IMR-90 (cell line): ENCODE data around the gene TSC2. TPM values are rescaled to one million over a fixed set of nuclear protein-coding genes. Genes with fewer than 3 reads are reported as not detected.

Source experiments
- ATAC-seq: fragments of 200-7000 bp; cut with Tn5 transposase; 2 replicates; pipeline ENCODE4 v1.9.1; 2020; ENCODE audit warnings: low read depth, mild to moderate bottlenecking, moderate library complexity
- BruUV-seq: library from RNA; stranded (reverse); fragments of 400-500 nt; replicated peaks from 2 replicates; lab custom pipeline; 2021; lab: Mats Ljungman, UMichigan
- CTCF ChIA-PET: fragments of 300-600 bp; formaldehyde crosslinking; extraction: SDS; loops from one replicate; lab custom pipeline; 2021; ENCODE audit warnings: antibody characterized with exemption; lab: Yijun Ruan, JAX
- POLR2A ChIA-PET: fragments of 300-600 bp; sonication (Branson Sonifier 250); formaldehyde crosslinking; loops from one replicate; lab custom pipeline; 2022; ENCODE audit warnings: antibody characterized with exemption; ENCODE audit not compliant: unreplicated experiment; lab: Charles Lee
- DNase-seq: peaks from one replicate; pipeline ENCODE4 v3.0.0; 2013
- H2AFZ ChIP-seq: replicated peaks from 2 replicates; pipeline ENCODE3; 2013; ENCODE audit warnings: low read length, mild to moderate bottlenecking; ENCODE audit not compliant: poor library complexity
- H2AK5ac ChIP-seq: 2 replicates; pipeline ENCODE4 v1.6.1; 2013; ENCODE audit warnings: low read depth, low read length, inconsistent platforms
- H2AK9ac ChIP-seq: replicated peaks from 2 replicates; pipeline ENCODE3; 2013; ENCODE audit warnings: mild to moderate bottlenecking, low read depth, low read length, moderate library complexity; ENCODE audit not compliant: poor library complexity
- H2BK120ac ChIP-seq: 2 replicates; pipeline ENCODE4 v1.6.1; 2013; ENCODE audit warnings: low read depth, low read length, inconsistent platforms
- H2BK15ac ChIP-seq: 3 replicates; pipeline ENCODE4 v1.6.1; 2013; ENCODE audit warnings: low read depth, low read length, inconsistent platforms
- H2BK20ac ChIP-seq: 2 replicates; pipeline ENCODE4 v1.6.1; 2013; ENCODE audit warnings: low read depth, mild to moderate bottlenecking, inconsistent platforms, low read length, moderate library complexity
- H2BK5ac ChIP-seq: 2 replicates; pipeline ENCODE4 v1.6.1; 2013; ENCODE audit warnings: mild to moderate bottlenecking, low read depth, low read length, inconsistent platforms; ENCODE audit not compliant: poor library complexity, severe bottlenecking
- H3K14ac ChIP-seq: replicated peaks from 2 replicates; pipeline ENCODE4 v1.6.1; 2013; ENCODE audit warnings: low read depth, low read length, inconsistent platforms
- H3K18ac ChIP-seq: 2 replicates; pipeline ENCODE4 v1.6.1; 2013; ENCODE audit warnings: low read depth, low read length, control low read depth
- H3K23ac ChIP-seq: 2 replicates; pipeline ENCODE4 v1.6.1; 2013; ENCODE audit warnings: low read depth, low read length, inconsistent platforms
- H3K27ac ChIP-seq: 2 replicates; pipeline ENCODE4 v1.5.1; 2013; ENCODE audit warnings: mild to moderate bottlenecking, control low read depth, low read length; ENCODE audit not compliant: insufficient read depth
- H3K27me3 ChIP-seq: 2 replicates; pipeline ENCODE4 v1.6.1; 2013; ENCODE audit warnings: low read length; ENCODE audit not compliant: control insufficient read depth, insufficient read depth
- H3K36me3 ChIP-seq: 2 replicates; pipeline ENCODE4 v1.6.1; 2013; ENCODE audit warnings: low read length, mixed read lengths; ENCODE audit not compliant: control insufficient read depth, insufficient read depth
- H3K4ac ChIP-seq: 2 replicates; pipeline ENCODE4 v1.6.1; 2013; ENCODE audit warnings: low read depth, low read length, inconsistent platforms
- H3K4me1 ChIP-seq: 2 replicates; pipeline ENCODE4 v1.6.1; 2013; ENCODE audit warnings: low read length, mixed read lengths; ENCODE audit not compliant: control insufficient read depth, insufficient read depth
- H3K4me2 ChIP-seq: 2 replicates; pipeline ENCODE4 v1.6.1; 2013; ENCODE audit warnings: low read depth, mild to moderate bottlenecking, control low read depth, low read length, moderate library complexity
- H3K4me3 ChIP-seq: 2 replicates; pipeline ENCODE4 v1.5.1; 2013; ENCODE audit warnings: low read depth, mild to moderate bottlenecking, control low read depth, low read length, moderate library complexity; ENCODE audit not compliant: insufficient read depth
- H3K56ac ChIP-seq: 2 replicates; pipeline ENCODE4 v1.6.1; 2013; ENCODE audit warnings: low read length, inconsistent platforms; ENCODE audit not compliant: insufficient read depth; ENCODE audit errors: extremely low read depth
- H3K79me1 ChIP-seq, 2 experiments: 2 replicates each; pipeline ENCODE4 v1.6.1; 2013; ENCODE audit warnings: low read length in 2 of 2, inconsistent platforms in 1 of 2, low read depth in 1 of 2
- H3K9ac ChIP-seq: 2 replicates; pipeline ENCODE4 v1.6.1; 2013; ENCODE audit warnings: low read depth, low read length, control low read depth
- H3K9me1 ChIP-seq: 2 replicates; pipeline ENCODE4 v1.6.1; 2013; ENCODE audit warnings: low read length, inconsistent platforms; ENCODE audit not compliant: insufficient read depth
- H3K9me3 ChIP-seq: 2 replicates; pipeline ENCODE4 v1.6.1; 2013; ENCODE audit warnings: low read length; ENCODE audit not compliant: control insufficient read depth, insufficient read depth
- H4K20me1 ChIP-seq: 2 replicates; pipeline ENCODE4 v1.6.1; 2013; ENCODE audit warnings: low read length, inconsistent platforms; ENCODE audit not compliant: insufficient read depth
- H4K5ac ChIP-seq: 2 replicates; pipeline ENCODE4 v1.6.1; 2013; ENCODE audit warnings: mild to moderate bottlenecking, low read depth, low read length, control low read depth
- H4K8ac ChIP-seq, 2 experiments: 2 replicates each; pipeline ENCODE4 v1.6.1; 2013; ENCODE audit warnings: low read depth in 2 of 2, low read length in 2 of 2, control low read depth in 1 of 2, inconsistent platforms in 1 of 2
- H4K91ac ChIP-seq: 2 replicates; pipeline ENCODE4 v1.6.1; 2013; ENCODE audit warnings: low read depth, low read length, inconsistent platforms; ENCODE audit not compliant: insufficient read depth
- BHLHE40 ChIP-seq: fragments of 150-350 bp; IDR thresholded peaks from 2 replicates; pipeline ENCODE4 v1.6.1; 2016; ENCODE audit warnings: mild to moderate bottlenecking, low read depth, low read length
- CEBPB ChIP-seq: IDR thresholded peaks from 2 replicates; pipeline ENCODE4 v1.6.1; 2012; ENCODE audit warnings: low read depth, low read length, improper control_type of control experiment
- CHD1 ChIP-seq: IDR thresholded peaks from 2 replicates; pipeline ENCODE4 v1.6.1; 2012; ENCODE audit warnings: low read depth, low read length, improper control_type of control experiment
- FOS ChIP-seq: fragments of 150-350 bp; IDR thresholded peaks from 2 replicates; pipeline ENCODE4 v1.6.1; 2016; ENCODE audit warnings: low read depth, low read length
- NFE2L2 ChIP-seq: fragments of 150-350 bp; IDR thresholded peaks from 2 replicates; pipeline ENCODE4 v1.6.1; 2016; ENCODE audit warnings: low read depth, mild to moderate bottlenecking, low read length
- POLR2A ChIP-seq: IDR thresholded peaks from 2 replicates; pipeline ENCODE4 v1.6.1; 2012; ENCODE audit warnings: mild to moderate bottlenecking, low read depth, low read length
- RFX5 ChIP-seq: IDR thresholded peaks from 2 replicates; pipeline ENCODE4 v1.8.0; 2012; ENCODE audit warnings: low read depth, mild to moderate bottlenecking, low read length, moderate library complexity
- USF2 ChIP-seq: fragments of 150-350 bp; IDR thresholded peaks from 2 replicates; pipeline ENCODE4 v1.6.1; 2017; ENCODE audit warnings: mild to moderate bottlenecking, antibody characterized with exemption, low read length, low read depth
- WGBS, 2 experiments: methylation state at CpG; one replicate each; pipeline versions ENCODE4 v1.1.5 to v1.1.7; 2013; ENCODE audit warnings: missing lambda C conversion rate in 2 of 2; ENCODE audit not compliant: insufficient read length in 1 of 2; ENCODE audit errors: extremely low coverage in 2 of 2; 5-methylcytosine and 5-hydroxymethylcytosine counted together
- dilution Hi-C: fragments of 300-500 bp; cut with HindIII; formaldehyde crosslinking; loops from one replicate; pipeline ENCODE4 v1.14.3; 2018; ENCODE audit warnings: low sequenced_read_pairs; ENCODE audit not compliant: unreplicated experiment
- in situ Hi-C: fragments of 300-500 bp; cut with MboI; formaldehyde crosslinking; loops from 3 replicates; pipeline ENCODE4 v1.14.3; 2019; ENCODE audit warnings: low sequenced_read_pairs, inconsistent platforms, mixed read lengths
- intact Hi-C: fragments of 100-400 bp; cut with micrococcal nuclease; formaldehyde crosslinking; loops from 2 replicates; pipeline ENCODE4 v1.10.0; 2022
- polyA plus RNA-seq, 3 experiments: library from polyadenylated mRNA; depleted of rRNA; stranded (reverse); fragments of >200 nt; gene quantifications; 2 replicates each; pipeline ENCODE4 v1.2.3, GENCODE V29; 2012; ENCODE audit warnings: low replicate concordance in 1 of 3
- total RNA-seq: library from RNA; depleted of rRNA; stranded (reverse); fragments of >200 nt; gene quantifications from 2 replicates; pipeline ENCODE4 v1.2.3, GENCODE V29; 2012

TSC2 gene
- total and polyA plus RNA-seq, 2 of the 4 experiments (the other 2 are of a cell fraction): 31.4 to 88.6 TPM

- POLR2A ChIA-PET: no interaction called here
- ATAC-seq: no peak
These were observed 31.6 kb downstream of the TSC2 start for GRCh38 chr16:2079311-2079800.

More at GRCh38 chr16:2079311-2079800, 31.6 kb downstream of the TSC2 start:
- Histone ChIP-seq H4K20me1 (peaks cover 5% of the 10 kb centered on the region; the same call in 1 of the 2 replicates), H2BK5ac (no peak overlapping the region), H3K56ac (no peak overlapping the region), H3K79me1 (0 out of 4 replicates have a peak, but pooled peaks cover 0 to 3% of the 10 kb centered on the region in 2 experiments), H3K23ac (no peak overlapping the region), H4K91ac (no peak overlapping the region), H3K4me3 (no peak overlapping the region), H3K9me3 (no peaks in the 10 kb centered on the region), H2AK9ac (no peak overlapping the region), H4K8ac (no peak overlapping the region), H3K14ac (no peak overlapping the region), H3K4ac (no peak overlapping the region), H3K9ac (no peak overlapping the region), H2BK120ac (no peak overlapping the region), H3K4me2 (no peak overlapping the region), H2AFZ (no peak overlapping the region), H3K4me1 (peaks cover 3% of the 10 kb centered on the region; the same call in 1 of the 2 replicates), H3K27ac (no peak overlapping the region), H2BK15ac (no peak overlapping the region), H2BK20ac (no peak overlapping the region), H2AK5ac (no peak overlapping the region), H3K18ac (no peak overlapping the region), H3K36me3 (peaks cover 65% of the 10 kb centered on the region), H3K9me1 (no peaks in the 10 kb centered on the region), H3K27me3 (no peaks in the 10 kb centered on the region), H4K5ac (no peak overlapping the region)
- 97% methylated on average over 18 of the region's 30 CpGs; no CpG with 5 or more reads in 1 of the 2 experiments for WGBS, 2 experiments
- no peak for TF ChIP-seq RFX5
- TF ChIP-seq USF2: no peak
- no peak for TF ChIP-seq POLR2A
- TF ChIP-seq CEBPB: no peak
- TF ChIP-seq FOS: no peak
- TF ChIP-seq NFE2L2: no peak
- no peak for TF ChIP-seq BHLHE40
- TF ChIP-seq CHD1: no peak
- CTCF ChIA-PET: no interaction called here
- in situ Hi-C loops: no loop called here
- dilution Hi-C loops: no loop called here
- intact Hi-C loops: no loop called here
- no peak for DNase-seq
- no TSS peak for BruUV-seq
